H1 (cell line): ENCODE data around the gene PDYN.

ENCODE experiments used
- EZH2 ChIP-seq: fragments of 200-600 bp; sonication (generic); IDR thresholded peaks from 2 replicates; pipeline ENCODE4 v1.7.1; 2012; ENCODE audit warnings: low read depth, mild to moderate bottlenecking, moderate library complexity, low read length, inconsistent platforms; ENCODE audit not compliant: severe bottlenecking
- POLR2AphosphoS5 ChIP-seq: IDR thresholded peaks from 2 replicates; pipeline ENCODE4 v1.6.1; 2011; ENCODE audit warnings: low read depth, low read length
- TF ChIP-seq, protein P1 (sequence below), 3 experiments: IDR thresholded peaks; 1 replicate in 2 of 3; 2 replicates in 1 of 3; pipeline versions ENCODE4 v1.5.1 to v1.6.1; 2011; ENCODE audit warnings: low read length in 3 of 3, mild to moderate bottlenecking in 3 of 3, inconsistent platforms in 2 of 3, low read depth in 1 of 3, moderate library complexity in 1 of 3; ENCODE audit not compliant: insufficient read depth in 1 of 3; ENCODE audit errors: control extremely low read depth in 1 of 3
- TF ChIP-seq, protein P2 (sequence below): IDR thresholded peaks from 2 replicates; pipeline ENCODE4 v1.6.1; 2011; ENCODE audit warnings: low read depth, mild to moderate bottlenecking, low read length; ENCODE audit not compliant: insufficient read depth

DNA sequence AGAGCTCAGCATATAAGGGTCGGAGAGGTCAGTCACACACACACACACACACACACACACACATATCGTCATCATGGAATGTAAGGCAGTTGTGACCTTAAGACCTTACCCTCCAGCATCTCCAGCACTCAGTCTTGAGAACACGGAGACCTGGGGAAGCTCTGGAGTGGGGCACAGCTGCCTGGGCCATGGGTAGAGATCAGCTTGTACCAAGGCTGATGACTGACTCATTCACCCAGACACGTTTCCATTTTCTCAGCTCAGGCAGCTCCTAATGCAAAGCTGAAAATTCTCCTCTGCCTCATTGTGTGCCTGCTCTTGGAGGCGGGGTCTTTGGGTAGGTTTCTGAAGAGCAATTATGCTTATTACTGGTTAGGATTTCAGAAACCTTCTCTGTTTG is 38.3 kb upstream of the PDYN start:
- TF ChIP-seq, protein P1, sequence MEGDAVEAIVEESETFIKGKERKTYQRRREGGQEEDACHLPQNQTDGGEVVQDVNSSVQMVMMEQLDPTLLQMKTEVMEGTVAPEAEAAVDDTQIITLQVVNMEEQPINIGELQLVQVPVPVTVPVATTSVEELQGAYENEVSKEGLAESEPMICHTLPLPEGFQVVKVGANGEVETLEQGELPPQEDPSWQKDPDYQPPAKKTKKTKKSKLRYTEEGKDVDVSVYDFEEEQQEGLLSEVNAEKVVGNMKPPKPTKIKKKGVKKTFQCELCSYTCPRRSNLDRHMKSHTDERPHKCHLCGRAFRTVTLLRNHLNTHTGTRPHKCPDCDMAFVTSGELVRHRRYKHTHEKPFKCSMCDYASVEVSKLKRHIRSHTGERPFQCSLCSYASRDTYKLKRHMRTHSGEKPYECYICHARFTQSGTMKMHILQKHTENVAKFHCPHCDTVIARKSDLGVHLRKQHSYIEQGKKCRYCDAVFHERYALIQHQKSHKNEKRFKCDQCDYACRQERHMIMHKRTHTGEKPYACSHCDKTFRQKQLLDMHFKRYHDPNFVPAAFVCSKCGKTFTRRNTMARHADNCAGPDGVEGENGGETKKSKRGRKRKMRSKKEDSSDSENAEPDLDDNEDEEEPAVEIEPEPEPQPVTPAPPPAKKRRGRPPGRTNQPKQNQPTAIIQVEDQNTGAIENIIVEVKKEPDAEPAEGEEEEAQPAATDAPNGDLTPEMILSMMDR (IDR thresholded peaks at IDR 0.05; ENCODE audit: control extremely low read depth in 1 of 3, insufficient read depth in 1 of 3, low read depth in 1 of 3, low read length in 3 of 3) = no peak
- TF ChIP-seq POLR2AphosphoS5 (no peak), EZH2 (no peak)
- TF ChIP-seq, protein P2, sequence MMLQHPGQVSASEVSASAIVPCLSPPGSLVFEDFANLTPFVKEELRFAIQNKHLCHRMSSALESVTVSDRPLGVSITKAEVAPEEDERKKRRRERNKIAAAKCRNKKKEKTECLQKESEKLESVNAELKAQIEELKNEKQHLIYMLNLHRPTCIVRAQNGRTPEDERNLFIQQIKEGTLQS = no peak
